Measurements from ENCODE around the gene LRRN2. TPM values are rescaled to one million over a fixed set of nuclear protein-coding genes. Genes with fewer than 3 reads are reported as not detected.

Gene LRRN2
- polyA plus RNA-seq, 4 donors = 11.1 to 26.3 (median 12.5) TPM

DNA sequence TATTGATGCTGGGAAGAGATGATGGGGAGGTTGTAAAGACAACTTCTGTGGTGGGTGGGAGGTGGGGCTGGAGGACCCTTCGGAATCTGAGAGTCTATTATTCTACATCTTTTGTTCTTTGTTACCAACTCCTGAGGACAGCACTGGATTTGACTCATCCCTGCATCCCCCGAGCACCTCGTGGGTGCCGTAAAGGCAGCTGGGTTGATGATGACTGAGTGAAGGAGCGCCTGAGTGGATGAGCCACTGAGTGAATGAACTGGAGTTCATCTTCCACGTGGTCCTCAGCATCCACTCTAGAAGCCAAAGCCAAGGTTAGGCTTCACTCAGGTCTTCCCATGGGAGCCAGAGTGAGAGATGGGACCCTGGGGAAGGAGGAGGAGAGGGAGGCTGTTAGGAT is 77.6 kb downstream of the LRRN2 start:
- DNase-seq (ENCODE audit: low read depth in 4 of 4, low spot score in 3 of 4) = no peak

DNA sequence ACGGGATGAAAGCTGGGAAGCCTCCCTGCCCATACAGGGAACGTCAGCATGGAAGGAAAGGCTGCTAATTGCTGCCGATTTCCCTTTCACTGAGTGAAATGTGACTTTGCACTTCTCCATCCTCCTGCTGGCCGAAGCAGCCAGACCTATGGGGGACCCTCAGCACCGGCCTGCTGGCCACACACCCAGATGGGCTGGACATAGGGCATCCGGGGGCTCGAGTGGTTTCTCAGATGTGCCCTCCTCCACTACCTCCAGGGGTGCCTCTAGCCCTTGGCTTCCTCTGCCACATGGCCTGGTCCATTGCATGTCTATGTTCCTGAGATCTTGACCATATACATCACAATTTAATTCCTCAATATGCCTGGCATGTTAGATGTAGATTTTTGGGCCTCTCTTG is 79.7 kb downstream of the LRRN2 start:
- DNase-seq (ENCODE audit: low read depth in 4 of 4, low spot score in 3 of 4) = no peak

DNA sequence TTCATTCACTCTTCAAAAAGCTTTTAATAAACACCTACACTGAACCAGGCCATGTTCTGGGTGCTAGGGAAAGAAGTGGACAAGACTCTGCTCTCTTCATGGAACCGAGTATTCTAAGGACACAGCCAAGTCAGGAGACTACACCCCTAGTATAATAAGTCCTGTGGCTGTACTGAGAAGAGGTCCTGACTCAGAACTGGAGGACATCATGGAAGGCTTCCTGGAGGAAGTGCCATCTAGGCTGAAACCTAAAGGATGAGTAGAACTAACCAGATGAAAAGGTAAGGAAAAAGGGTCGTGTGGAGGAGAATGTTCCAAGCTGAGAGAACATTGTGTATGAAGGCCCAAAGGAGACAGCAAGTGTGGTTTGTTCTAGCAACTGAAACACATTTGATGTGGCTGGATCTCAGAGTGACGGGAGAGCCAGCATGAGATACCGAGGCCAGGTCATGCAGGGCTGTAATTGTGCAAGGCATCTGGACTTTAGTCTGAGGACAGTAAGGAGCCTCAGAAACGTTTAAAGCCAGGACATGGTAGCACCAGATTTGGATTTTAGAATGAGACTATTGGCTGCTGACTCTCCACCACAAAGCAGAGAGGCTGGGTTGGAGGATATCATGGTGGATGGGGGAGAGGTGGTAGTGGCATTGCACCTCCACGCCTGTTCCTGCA is 82.5 kb downstream of the LRRN2 start:
- no peak for DNase-seq (ENCODE audit: low read depth in 4 of 4, low spot score in 3 of 4)

DNA sequence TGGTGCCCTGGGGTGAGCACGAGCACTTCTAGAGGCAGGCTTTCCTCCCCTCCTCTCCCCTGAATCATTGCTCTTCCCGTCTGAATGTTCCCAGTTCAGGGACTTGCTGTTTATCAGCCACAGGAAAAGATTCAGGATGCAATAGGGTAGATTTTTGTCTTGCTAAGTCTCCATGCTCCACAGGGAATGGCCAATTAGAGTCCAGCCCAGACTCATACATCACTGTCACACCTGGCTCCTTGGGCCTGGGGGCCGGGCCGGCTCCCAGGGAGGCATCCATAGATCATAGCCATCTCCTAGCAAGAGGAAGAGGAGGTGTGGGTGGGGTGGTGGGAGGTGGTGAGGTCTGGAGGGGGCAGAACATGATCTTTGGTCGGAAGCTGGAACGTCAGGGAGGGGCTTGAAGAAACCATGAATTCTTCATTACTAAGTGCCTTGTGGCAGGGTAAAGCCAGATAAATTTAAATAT is 83.4 kb downstream of the LRRN2 start:
- DNase-seq (ENCODE audit: low read depth in 4 of 4, low spot score in 3 of 4) = peak in 2 of 4 donors; percentile 16 to 27

DNA sequence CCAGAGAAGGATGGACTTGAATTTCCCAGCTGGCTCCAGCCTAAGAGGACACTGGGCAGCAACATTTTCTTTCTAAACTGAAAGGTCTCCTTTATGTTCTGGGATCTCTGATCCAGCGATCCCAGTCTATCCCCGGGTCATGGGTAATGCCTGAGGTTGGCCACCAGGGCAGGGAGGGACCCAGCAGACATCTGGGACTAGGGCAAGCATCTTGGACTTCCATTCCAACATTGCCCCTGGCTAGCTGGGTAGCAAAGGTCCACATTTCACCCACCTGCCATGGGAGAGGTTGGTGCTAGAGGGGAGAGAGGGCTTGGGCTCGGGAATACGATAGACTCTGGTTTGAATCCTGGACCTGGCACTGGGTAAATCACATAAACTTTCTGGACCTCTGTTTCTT is 84.6 kb downstream of the LRRN2 start:
- no peak for DNase-seq (ENCODE audit: low read depth in 4 of 4, low spot score in 3 of 4)

DNA sequence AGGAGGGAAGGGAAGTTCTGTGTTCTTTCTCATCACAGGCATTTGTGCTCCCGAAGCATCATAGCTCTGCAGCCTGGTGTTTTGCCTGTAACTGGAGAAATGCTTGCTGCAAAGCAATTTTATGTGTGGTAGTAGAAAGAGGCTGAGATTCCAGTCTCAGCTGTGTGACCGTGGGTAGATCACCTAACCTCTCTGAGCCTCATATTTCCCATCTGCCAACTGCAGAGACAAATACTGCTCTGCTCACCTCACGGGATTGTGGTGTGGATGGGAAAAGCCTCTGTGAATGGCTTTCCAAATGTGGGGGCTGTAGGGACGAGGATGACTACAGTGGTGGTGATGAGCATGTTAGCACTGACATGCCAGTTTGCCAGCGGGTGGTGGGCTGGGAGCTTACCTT is 85.3 kb downstream of the LRRN2 start:
- no peak for DNase-seq (ENCODE audit: low read depth in 4 of 4, low spot score in 3 of 4)

DNA sequence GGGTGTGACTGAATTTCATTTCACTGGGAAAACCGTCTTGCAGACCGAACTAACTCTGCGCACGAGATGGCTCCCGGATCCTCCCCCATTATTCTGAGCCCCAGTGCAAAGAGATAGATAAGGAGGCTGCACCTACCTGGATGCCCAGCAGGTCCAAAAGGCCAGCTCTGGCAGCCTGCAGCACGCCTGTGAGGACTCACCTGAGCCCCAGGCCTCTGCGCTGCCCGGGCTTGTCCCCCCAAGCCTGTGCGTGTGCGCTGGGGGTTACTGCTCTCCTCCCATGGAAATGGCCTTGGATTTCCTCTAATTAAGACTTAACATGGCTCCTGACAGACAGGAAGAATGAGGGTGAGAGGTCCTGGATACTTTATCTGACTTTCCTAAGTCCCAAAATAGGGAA is 85.9 kb downstream of the LRRN2 start:
- DNase-seq (ENCODE audit: low read depth in 4 of 4, low spot score in 3 of 4) = no peak

DNA sequence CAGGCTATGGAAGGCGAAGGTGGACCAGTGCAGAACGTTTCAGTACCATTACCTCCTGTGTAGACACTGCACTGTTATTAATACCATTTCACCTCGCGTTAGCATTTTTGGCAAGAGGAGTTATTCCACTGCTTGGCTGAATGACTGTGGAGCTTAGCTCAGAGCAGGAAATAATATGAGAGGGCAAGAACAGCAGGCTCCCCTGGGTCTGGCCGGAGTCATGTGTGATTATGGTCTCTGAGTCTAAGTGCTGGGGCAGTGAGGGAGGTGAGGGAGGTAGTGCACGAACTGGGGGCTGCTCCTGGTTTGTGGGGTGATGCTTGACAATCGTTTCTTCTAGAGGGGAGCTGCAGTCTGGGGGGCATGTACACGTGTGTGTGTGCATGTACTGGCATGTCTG is 86.4 kb downstream of the LRRN2 start:
- DNase-seq (ENCODE audit: low read depth in 4 of 4, low spot score in 3 of 4) = no peak

DNA sequence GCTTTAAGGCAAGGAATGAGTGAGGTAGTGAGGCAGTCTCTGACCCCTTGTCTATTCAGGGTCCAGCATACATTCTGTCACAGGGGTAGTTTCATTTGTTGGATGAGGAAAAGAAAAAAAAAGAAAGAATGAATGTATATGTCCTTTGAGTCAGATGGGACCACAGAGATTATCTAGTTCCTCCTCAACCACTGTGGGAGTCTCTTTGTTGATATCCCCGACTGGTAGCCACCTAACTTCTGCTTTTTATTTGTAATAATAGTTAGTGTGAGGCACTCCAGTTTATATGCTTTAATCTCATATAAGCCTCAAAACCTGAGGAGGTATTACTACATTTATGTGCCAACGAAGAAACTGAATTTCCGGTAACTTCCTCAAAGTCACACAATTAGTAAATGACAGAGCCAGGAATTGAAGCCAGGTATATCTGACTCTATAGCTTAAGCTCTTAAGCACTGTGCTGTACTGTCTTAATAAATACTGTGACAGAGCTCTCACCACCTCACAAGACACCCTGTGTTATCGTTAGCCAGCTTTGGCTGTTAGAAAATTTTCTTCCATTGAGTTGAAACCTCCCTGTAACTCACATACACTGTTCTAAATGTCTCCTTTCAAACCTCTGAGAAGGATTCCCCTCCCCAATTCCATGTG is 87.1 kb downstream of the LRRN2 start:
- DNase-seq (ENCODE audit: low read depth in 4 of 4, low spot score in 3 of 4) = no peak

DNA sequence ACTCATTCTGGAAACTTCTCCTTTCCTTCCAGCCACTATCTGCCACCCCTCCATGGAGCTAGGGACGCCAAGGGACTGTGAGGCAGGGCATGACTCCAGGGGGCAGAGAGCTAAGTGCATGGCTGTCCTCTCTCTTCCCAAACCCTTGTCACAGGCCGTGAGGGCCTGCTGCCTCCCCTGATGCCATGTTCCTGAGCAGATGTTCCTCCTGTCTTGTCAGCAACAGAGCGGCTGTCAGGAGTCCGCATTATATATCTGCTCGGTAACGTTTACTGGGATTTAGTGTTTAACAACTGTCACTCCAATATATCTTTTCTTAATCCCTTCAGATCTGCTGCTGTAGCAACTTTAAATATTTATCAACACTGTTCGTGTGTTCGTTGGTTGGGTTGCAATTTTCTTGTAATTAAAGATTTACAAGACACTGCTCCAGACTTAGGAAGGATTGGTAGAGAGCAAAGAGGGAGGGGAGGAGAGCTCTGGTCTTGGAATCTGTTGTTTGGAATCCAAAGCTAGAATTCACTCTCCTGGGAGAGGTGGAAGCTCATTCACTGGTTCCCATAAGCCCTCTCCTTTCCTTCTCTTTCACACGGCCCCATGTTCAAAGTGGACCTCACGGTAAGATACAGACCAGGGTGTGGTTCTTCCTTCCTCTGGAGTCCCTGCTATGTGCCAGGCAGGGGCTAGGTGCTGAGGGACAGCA is 93.1 kb downstream of the LRRN2 start:
- no peak for DNase-seq (ENCODE audit: low read depth in 4 of 4, low spot score in 3 of 4)

DNA sequence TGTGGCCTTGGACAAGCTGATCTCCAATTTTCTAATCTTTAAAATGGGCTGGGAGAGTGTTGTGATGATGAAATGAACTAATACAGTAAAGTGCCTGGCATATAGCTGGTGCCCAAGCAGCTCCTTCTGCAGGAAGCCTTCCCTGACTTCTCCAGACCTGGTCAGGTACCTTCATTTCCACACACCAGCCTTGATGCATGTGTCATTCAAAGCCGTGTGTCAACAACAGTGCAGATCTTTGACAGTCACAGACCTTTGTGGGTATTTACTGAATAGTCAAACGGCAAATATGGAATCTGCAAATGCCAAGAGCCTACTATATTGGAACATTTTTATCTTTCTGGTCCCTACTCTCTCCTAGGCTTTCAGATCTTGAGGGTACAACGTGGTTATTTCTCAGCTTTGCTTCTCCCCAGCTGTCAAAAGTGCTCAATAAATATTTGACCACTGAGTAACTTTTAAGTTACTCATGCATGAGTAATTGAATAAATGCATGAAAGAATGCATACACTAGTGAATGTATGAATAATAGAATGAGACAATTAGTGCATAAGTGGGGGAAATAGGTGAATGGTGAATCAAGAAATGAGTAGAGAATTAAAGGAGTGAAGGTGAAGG is 94.0 kb downstream of the LRRN2 start:
- DNase-seq (ENCODE audit: low read depth in 4 of 4, low spot score in 3 of 4) = no peak

DNA sequence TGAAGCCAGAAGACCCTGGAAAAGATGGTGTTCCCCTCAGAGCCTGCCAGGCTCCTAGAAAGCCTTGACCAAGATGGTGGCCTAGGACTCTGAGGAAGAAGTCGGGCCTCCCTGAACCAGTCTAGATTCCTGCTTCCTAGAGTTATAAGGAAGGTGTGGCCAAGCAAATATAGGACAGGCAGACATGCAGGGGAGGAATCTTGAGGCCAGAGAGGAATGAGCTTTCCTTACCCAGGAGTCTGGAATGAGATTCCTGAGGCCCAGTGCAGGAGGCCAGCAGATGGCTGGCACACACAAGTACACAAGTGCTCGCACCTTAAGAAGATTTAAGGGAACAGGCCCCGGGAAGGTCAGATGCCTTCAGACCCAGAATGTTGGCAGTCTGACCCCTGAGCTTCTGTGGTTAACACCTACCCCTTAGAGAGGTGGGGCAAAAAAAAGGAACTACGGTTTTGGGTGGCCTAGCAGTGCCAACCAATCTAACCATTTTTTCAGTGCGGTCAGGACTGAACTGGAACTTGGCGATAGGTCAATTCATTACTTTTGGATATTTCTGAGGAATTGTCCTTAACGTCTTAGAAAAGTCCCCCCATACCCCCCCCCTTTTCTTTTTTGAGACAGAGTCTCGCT is 96.0 kb downstream of the LRRN2 start:
- DNase-seq (ENCODE audit: low read depth in 4 of 4, low spot score in 3 of 4) = no peak

DNA sequence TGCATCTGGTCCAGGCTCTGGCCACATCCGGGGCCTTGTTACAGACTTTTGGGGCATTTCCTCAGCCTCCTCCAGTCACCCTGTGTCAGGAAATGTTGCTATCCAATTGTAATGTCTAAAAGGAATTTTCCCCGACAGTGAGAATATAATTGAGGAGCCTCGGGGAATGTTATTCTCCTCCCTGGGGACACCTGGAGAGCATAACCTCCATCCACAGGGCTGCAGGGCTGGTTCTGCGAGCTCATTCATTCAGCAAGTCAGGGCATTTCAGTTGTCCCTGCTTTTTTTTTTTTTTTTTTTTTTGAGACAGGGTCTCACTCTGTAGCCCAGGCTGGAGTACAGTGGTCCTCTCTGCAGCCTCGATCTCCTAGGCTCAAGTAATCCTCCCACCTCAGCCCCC is 96.7 kb downstream of the LRRN2 start:
- DNase-seq (ENCODE audit: low read depth in 4 of 4, low spot score in 3 of 4) = no peak

DNA sequence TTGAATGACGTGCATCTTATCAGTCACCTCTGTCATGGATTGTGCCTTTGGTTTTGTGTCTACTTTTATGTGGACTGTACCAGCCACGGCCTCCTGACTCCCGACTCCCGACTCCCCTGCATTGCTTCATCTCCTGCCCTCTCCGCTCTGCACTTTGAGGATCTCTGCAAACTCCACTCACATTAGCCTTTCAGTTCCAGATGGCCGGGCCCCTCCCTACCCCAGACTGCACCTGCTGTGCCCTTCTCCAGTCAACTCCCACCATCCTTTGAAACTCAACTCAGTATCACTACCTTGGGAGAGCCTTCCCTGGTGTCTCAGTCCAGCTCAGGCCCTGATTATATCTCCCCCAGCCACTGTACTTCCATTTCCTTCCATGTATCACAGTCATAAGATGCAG is 97.9 kb downstream of the LRRN2 start:
- DNase-seq (ENCODE audit: low read depth in 4 of 4, low spot score in 3 of 4) = no peak

DNA sequence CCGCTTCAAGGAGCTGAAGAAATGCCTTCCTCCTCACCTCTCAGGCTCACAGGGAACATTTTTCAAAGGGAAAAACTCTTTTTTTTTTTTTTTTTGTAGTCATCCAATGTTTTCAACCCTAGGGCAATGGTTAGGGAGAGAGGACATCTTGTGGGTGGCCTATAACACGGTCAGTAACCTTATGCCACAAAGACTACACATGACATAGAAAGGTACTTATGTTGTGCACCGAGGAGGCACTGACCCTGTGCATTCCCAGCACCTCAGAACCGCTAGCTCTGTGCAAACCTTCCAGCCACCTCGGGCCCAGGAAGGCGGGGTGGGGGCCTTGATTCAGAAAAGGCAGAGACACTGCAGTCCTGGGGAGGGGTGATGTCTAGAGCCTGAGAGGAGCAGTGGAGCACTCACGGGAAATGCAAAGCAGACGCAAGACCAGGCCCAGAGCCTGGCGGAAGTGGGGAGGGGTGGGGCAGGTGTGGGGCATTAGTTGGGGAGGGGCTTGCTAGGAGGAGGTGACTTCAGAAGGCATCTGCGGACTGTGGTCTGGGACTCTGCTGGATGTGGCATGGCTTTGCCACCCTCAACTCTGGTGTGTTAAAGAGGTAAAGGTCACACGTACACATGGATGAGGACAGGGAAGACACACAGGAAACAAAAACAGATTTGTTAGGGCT is 100.7 kb downstream of the LRRN2 start:
- DNase-seq (ENCODE audit: low read depth in 4 of 4, low spot score in 3 of 4) = no peak

DNA sequence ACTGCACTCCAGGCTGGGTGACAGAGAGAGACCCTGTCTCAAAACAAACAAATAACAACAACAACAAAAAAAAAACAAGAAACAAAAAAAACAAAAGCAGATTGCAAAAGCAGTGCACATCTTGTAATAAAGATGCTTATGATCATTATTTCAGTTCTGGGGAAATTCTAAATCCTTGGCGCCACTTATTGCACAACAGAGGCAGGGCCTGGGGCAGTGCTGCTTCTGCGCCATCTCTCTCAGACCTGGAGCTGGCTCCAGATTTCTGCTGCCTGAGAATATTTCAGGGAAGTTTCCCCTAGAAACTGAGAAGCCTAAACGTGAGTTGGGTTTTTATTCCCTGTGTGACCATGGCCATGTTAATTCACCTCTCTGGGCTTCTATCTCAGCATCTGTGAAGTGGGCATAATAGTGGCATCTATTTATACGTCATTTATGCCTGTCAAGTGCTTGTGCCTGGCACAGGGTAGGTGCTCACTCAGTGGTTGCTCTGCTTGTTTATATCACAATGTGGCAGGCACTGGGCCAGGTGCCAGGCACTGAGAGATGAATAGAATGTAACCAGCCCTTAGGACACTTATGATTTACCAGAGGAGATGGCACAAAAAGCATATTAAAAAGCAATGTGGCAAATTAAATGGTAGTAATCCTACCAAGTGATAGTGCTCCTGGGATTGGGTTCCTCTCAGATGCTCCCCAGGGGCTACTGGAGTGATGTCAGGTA is 101.5 kb downstream of the LRRN2 start:
- DNase-seq (ENCODE audit: low read depth in 4 of 4, low spot score in 3 of 4) = no peak

DNA sequence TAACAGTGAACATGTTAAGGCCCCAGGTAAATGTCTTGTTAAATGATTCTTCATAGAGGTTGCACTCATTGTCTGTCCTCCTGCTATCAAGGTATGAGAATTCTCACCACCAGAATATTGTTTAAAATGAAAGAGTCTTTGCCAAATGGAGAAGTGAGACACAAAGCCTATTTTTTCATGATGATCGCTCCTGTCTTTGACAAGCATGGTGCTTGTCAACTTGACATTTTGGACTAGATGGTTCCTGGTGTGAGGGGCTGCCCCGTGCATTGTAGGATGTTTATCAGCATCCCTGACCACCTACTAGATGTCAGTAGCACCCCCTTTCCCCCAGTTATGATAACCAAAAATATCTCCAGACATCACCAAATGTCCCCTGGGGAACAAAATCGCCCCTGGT is 103.8 kb downstream of the LRRN2 start:
- DNase-seq (ENCODE audit: low read depth in 4 of 4, low spot score in 3 of 4) = no peak

DNA sequence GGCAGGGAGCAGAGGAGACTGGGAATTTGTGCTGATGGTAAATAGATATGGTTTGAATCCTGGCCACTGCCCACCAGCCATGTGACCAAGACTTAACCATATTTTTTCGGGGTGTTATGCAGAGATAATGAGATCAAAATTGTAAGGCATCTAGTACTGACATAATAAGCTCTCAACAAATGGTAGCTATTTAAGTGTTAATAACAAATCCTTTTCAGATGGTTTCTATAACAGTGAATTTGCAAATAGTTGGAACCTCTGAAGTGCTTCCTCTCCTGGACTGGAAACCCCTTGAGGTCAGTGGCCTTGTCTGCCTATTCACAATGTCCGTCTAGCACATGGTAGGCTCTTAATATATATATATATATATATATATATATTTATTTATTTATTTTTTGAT is 104.7 kb downstream of the LRRN2 start:
- no peak for DNase-seq (ENCODE audit: low read depth in 4 of 4, low spot score in 3 of 4)

DNA sequence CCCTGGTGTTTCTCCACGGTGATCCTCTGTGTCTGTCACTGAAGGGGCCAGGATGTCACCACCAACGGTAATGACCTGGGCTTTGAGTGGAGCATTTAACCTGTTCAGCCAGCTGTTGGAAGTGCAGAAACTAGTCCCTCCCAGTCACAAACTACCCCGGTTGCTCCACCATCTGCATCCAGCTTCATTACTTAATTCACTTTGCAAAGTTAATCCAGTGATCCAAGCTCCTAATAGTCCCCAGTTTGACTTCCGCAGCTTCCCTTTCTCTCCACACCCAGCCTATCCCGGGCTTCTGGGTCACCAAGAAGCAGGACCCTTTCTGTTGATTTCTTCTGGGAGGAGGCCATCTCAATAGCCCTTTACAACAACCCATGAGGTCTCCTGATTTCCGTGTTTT is 105.9 kb downstream of the LRRN2 start:
- DNase-seq (ENCODE audit: low read depth in 4 of 4, low spot score in 3 of 4) = no peak

All from left renal pelvis (tissue), 4 donors.